ENCODE results near the gene LSP1.
"Not testable (repeated sequence)": the region's sequence is repeated elsewhere in the genome, so short reads cannot be mapped to it uniquely, and the experiment has no call there.

Gene LSP1

GRCh38 chr11:1852877-1853276, at the start of gene LSP1:
LSP1 (plus strand) TSS chr11:1853084; CDS start chr11:1853145, 61 bp downstream.
- peak within 1 kb of the TSS; percentile 33 to 45 for H3K4me3 ChIP-seq (ENCODE audit: low read depth in 1 of 2, low read length in 2 of 2)
- H3K27ac ChIP-seq (ENCODE audit: low read length) = peak within 1 kb of the TSS; percentile 45
- H3K4me1 ChIP-seq (ENCODE audit: control insufficient read depth in 1 of 2, insufficient read depth in 2 of 2, low read length in 2 of 2) = no peaks in the 10 kb centered on the region
- no peaks in the 10 kb centered on the region for H3K36me3 ChIP-seq (ENCODE audit: control insufficient read depth in 1 of 2, insufficient read depth in 2 of 2, low read length in 2 of 2)
- no peaks in the 10 kb centered on the region for H3K27me3 ChIP-seq (ENCODE audit: low read depth, low read length)
- no peaks in the 10 kb centered on the region for H3K9me3 ChIP-seq (ENCODE audit: control insufficient read depth in 1 of 2, low read length in 2 of 2)

DNA sequence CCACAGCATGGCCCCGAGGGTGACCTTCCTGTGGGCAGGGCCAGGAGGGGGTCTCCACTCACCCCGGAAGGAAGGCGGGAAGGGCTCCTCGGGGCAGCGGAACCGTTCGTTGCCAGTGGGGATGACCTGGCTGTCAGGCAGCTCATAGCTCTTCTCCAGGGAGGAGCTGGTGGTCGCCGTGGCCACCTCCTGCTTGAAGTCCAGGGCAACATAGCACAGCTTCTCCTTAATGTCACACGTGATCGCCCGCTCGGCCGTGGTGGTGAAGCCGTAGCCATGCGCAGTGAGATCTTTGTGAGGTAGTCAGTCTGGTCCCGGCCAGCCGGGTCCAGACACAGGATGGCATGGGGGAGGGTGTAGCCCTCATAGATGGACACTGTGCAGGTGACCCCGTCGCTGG, 49.6 kb upstream of the LSP1 start:
- H3K4me1 ChIP-seq (ENCODE audit: control insufficient read depth in 1 of 2, insufficient read depth in 2 of 2, low read length in 2 of 2) = no peaks in the 10 kb centered on the region
- no peaks in the 10 kb centered on the region for H3K27me3 ChIP-seq (ENCODE audit: low read depth, low read length)

GRCh38 chr11:1803835-1804519, 48.9 kb upstream of the LSP1 start:
- not testable (repeated sequence) for H3K36me3 ChIP-seq (ENCODE audit: control insufficient read depth in 1 of 2, insufficient read depth in 2 of 2, low read length in 2 of 2); H3K27ac ChIP-seq (ENCODE audit: low read length); H3K4me3 ChIP-seq (ENCODE audit: low read depth in 1 of 2, low read length in 2 of 2); H3K9me3 ChIP-seq (ENCODE audit: control insufficient read depth in 1 of 2, low read length in 2 of 2); H3K4me1 ChIP-seq (ENCODE audit: control insufficient read depth in 1 of 2, insufficient read depth in 2 of 2, low read length in 2 of 2); H3K27me3 ChIP-seq (ENCODE audit: low read depth, low read length)

More for the DNA sequence above, 49.6 kb upstream of the LSP1 start:
- Histone ChIP-seq H3K36me3 (ENCODE audit: control insufficient read depth in 1 of 2, insufficient read depth in 2 of 2, low read length in 2 of 2) (no peaks in the 10 kb centered on the region), H3K4me3 (ENCODE audit: low read depth in 1 of 2, low read length in 2 of 2) (no peak overlapping the region), H3K27ac (ENCODE audit: low read length) (no peak overlapping the region), H3K9me3 (ENCODE audit: control insufficient read depth in 1 of 2, low read length in 2 of 2) (no peaks in the 10 kb centered on the region)

GRCh38 chr11:1805525-1805924, 47.4 kb upstream of the LSP1 start:
- H3K36me3 ChIP-seq (ENCODE audit: control insufficient read depth in 1 of 2, insufficient read depth in 2 of 2, low read length in 2 of 2) = no peaks in the 10 kb centered on the region
- H3K27ac ChIP-seq (ENCODE audit: low read length) = no peak overlapping the region
- no peaks in the 10 kb centered on the region for H3K27me3 ChIP-seq (ENCODE audit: low read depth, low read length)
- H3K9me3 ChIP-seq (ENCODE audit: control insufficient read depth in 1 of 2, low read length in 2 of 2) = no peaks in the 10 kb centered on the region
- no peak overlapping the region for H3K4me3 ChIP-seq (ENCODE audit: low read depth in 1 of 2, low read length in 2 of 2)
- no peaks in the 10 kb centered on the region for H3K4me1 ChIP-seq (ENCODE audit: control insufficient read depth in 1 of 2, insufficient read depth in 2 of 2, low read length in 2 of 2)

GRCh38 chr11:1807264-1807995, 45.5 kb upstream of the LSP1 start:
- Histone ChIP-seq H3K36me3 (ENCODE audit: control insufficient read depth in 1 of 2, insufficient read depth in 2 of 2, low read length in 2 of 2) (no peaks in the 10 kb centered on the region), H3K4me1 (ENCODE audit: control insufficient read depth in 1 of 2, insufficient read depth in 2 of 2, low read length in 2 of 2) (no peaks in the 10 kb centered on the region), H3K27me3 (ENCODE audit: low read depth, low read length) (no peaks in the 10 kb centered on the region), H3K4me3 (ENCODE audit: low read depth in 1 of 2, low read length in 2 of 2) (no peak overlapping the region), H3K9me3 (ENCODE audit: control insufficient read depth in 1 of 2, low read length in 2 of 2) (peaks cover 0 to 3% of the 10 kb centered on the region in 2 donors), H3K27ac (ENCODE audit: low read length) (no peak overlapping the region)

- no peaks in the 10 kb centered on the region for H3K27me3 ChIP-seq (ENCODE audit: low read depth, low read length)
- peaks cover 0 to 3% of the 10 kb centered on the region in 2 donors for H3K9me3 ChIP-seq (ENCODE audit: control insufficient read depth in 1 of 2, low read length in 2 of 2)
- H3K27ac ChIP-seq (ENCODE audit: low read length) = no peak overlapping the region
- H3K36me3 ChIP-seq (ENCODE audit: control insufficient read depth in 1 of 2, insufficient read depth in 2 of 2, low read length in 2 of 2) = no peaks in the 10 kb centered on the region
- H3K4me3 ChIP-seq (ENCODE audit: low read depth in 1 of 2, low read length in 2 of 2) = no peak overlapping the region
- no peaks in the 10 kb centered on the region for H3K4me1 ChIP-seq (ENCODE audit: control insufficient read depth in 1 of 2, insufficient read depth in 2 of 2, low read length in 2 of 2)
These were observed 42.1 kb upstream of the LSP1 start for GRCh38 chr11:1810761-1811160.

DNA sequence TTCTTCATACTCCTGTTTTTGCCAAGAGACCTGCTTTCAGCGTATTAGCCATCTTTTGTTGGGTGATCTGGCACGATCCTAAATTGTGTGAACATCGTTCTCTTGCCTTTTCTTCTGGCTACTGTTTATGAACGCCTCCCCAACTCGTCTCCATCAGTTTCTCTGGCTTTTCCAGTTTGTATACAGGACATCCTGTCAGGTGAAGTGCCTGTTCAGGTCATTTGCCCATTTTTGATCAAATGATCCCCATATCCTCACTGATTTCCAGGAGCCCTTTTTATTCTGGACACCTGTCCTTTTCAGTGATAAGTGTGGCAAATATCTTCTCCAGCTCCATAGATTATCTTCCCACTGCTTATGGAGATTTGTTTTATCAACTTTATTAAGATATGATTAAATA, 40.6 kb upstream of the LSP1 start:
- Histone ChIP-seq H3K27me3 (ENCODE audit: low read depth, low read length) (no peaks in the 10 kb centered on the region), H3K4me1 (ENCODE audit: control insufficient read depth in 1 of 2, insufficient read depth in 2 of 2, low read length in 2 of 2) (no peaks in the 10 kb centered on the region), H3K36me3 (ENCODE audit: control insufficient read depth in 1 of 2, insufficient read depth in 2 of 2, low read length in 2 of 2) (no peaks in the 10 kb centered on the region), H3K27ac (ENCODE audit: low read length) (no peak overlapping the region), H3K4me3 (ENCODE audit: low read depth in 1 of 2, low read length in 2 of 2) (no peak overlapping the region), H3K9me3 (ENCODE audit: control insufficient read depth in 1 of 2, low read length in 2 of 2) (peaks cover 0 to 3% of the 10 kb centered on the region in 2 donors)

- no peak overlapping the region for H3K4me3 ChIP-seq (ENCODE audit: low read depth in 1 of 2, low read length in 2 of 2)
- H3K9me3 ChIP-seq (ENCODE audit: control insufficient read depth in 1 of 2, low read length in 2 of 2) = peaks cover 0 to 3% of the 10 kb centered on the region in 2 donors
- H3K36me3 ChIP-seq (ENCODE audit: control insufficient read depth in 1 of 2, insufficient read depth in 2 of 2, low read length in 2 of 2) = no peaks in the 10 kb centered on the region
- no peaks in the 10 kb centered on the region for H3K4me1 ChIP-seq (ENCODE audit: control insufficient read depth in 1 of 2, insufficient read depth in 2 of 2, low read length in 2 of 2)
- H3K27ac ChIP-seq (ENCODE audit: low read length) = no peak overlapping the region
- H3K27me3 ChIP-seq (ENCODE audit: low read depth, low read length) = no peaks in the 10 kb centered on the region
These were observed 40.1 kb upstream of the LSP1 start for GRCh38 chr11:1812801-1813200.

DNA sequence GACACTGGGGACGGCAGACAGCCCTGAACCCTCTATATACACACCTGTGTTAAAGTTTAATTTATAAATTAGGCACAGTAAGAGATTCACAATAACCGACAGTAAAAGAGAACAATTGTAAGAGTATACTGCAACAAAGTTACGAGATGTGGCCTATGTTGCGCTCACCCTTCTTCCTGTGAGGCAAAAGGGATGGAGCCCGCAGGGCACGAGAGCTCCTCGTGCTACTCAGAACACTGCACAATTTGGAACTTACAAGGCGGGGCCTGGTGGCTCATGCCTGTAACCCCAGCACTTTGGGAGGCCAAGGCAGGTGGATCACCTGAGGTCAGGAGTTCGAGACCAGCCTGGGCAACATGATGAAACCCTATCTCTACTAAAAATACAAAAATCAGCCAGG, 39.5 kb upstream of the LSP1 start:
- not testable (repeated sequence) for H3K27ac ChIP-seq (ENCODE audit: low read length); H3K4me1 ChIP-seq (ENCODE audit: control insufficient read depth in 1 of 2, insufficient read depth in 2 of 2, low read length in 2 of 2); H3K4me3 ChIP-seq (ENCODE audit: low read depth in 1 of 2, low read length in 2 of 2); H3K27me3 ChIP-seq (ENCODE audit: low read depth, low read length); H3K9me3 ChIP-seq (ENCODE audit: control insufficient read depth in 1 of 2, low read length in 2 of 2); H3K36me3 ChIP-seq (ENCODE audit: control insufficient read depth in 1 of 2, insufficient read depth in 2 of 2, low read length in 2 of 2)

GRCh38 chr11:1814691-1815090, 38.2 kb upstream of the LSP1 start:
- H3K4me3 ChIP-seq (ENCODE audit: low read depth in 1 of 2, low read length in 2 of 2) = no peak overlapping the region
- H3K9me3 ChIP-seq (ENCODE audit: control insufficient read depth in 1 of 2, low read length in 2 of 2) = peaks cover 7 to 20% of the 10 kb centered on the region in 2 donors
- H3K36me3 ChIP-seq (ENCODE audit: control insufficient read depth in 1 of 2, insufficient read depth in 2 of 2, low read length in 2 of 2) = no peaks in the 10 kb centered on the region
- H3K27ac ChIP-seq (ENCODE audit: low read length) = no peak overlapping the region
- no peaks in the 10 kb centered on the region for H3K4me1 ChIP-seq (ENCODE audit: control insufficient read depth in 1 of 2, insufficient read depth in 2 of 2, low read length in 2 of 2)
- H3K27me3 ChIP-seq (ENCODE audit: low read depth, low read length) = no peaks in the 10 kb centered on the region

- H3K36me3 ChIP-seq (ENCODE audit: control insufficient read depth in 1 of 2, insufficient read depth in 2 of 2, low read length in 2 of 2) = no peaks in the 10 kb centered on the region
- no peak overlapping the region for H3K4me3 ChIP-seq (ENCODE audit: low read depth in 1 of 2, low read length in 2 of 2)
- H3K4me1 ChIP-seq (ENCODE audit: control insufficient read depth in 1 of 2, insufficient read depth in 2 of 2, low read length in 2 of 2) = no peaks in the 10 kb centered on the region
- H3K27ac ChIP-seq (ENCODE audit: low read length) = no peak overlapping the region
- H3K27me3 ChIP-seq (ENCODE audit: low read depth, low read length) = no peaks in the 10 kb centered on the region
- peaks cover 7 to 20% of the 10 kb centered on the region in 2 donors for H3K9me3 ChIP-seq (ENCODE audit: control insufficient read depth in 1 of 2, low read length in 2 of 2)
These were observed 37.6 kb upstream of the LSP1 start for GRCh38 chr11:1815311-1815710.
